ENCODE measurements around the gene FAM163B. TPM values are rescaled to one million over a fixed set of nuclear protein-coding genes. Genes with fewer than 3 reads are reported as not detected.

Gene FAM163B
- total and polyA plus RNA-seq, 2 experiments from 2014 or later, result 0.35 to 1.0 TPM

- no peak for TF ChIP-seq EZH2phosphoT487 (IDR thresholded peaks at IDR 0.05; ENCODE audit: low read depth, severe bottlenecking, unreplicated experiment)
- no peak for TF ChIP-seq CTCF (IDR thresholded peaks at IDR 0.05; ENCODE audit: poor library complexity)
- TF ChIP-seq EZH2 (IDR thresholded peaks at IDR 0.05; ENCODE audit: borderline replicate concordance), result no peak
- Histone ChIP-seq H3K27me3 (no peaks in the 10 kb centered on the region), H3K4me3 (no peak overlapping the region), H3K36me3 (replicated peaks; ENCODE audit: insufficient read depth, low read depth) (no peaks in the 10 kb centered on the region), H3K9me3 (ENCODE audit: low read depth) (no peaks in the 10 kb centered on the region), H3K9me2 (replicated peaks; ENCODE audit: insufficient read depth) (no peaks in the 10 kb centered on the region), H4K20me1 (ENCODE audit: insufficient read depth, poor library complexity, severe bottlenecking) (no peaks in the 10 kb centered on the region), H3K4me2 (no peak overlapping the region), H2AFZ (no peak overlapping the region), H3K79me2 (no peaks in the 10 kb centered on the region), H3K27ac (no peak overlapping the region), H3K4me1 (ENCODE audit: insufficient read depth) (no peaks in the 10 kb centered on the region)
- 65% methylated on average over 5 of the region's 6 CpGs for WGBS (ENCODE audit: low lambda C conversion rate, missing lambda C conversion rate)
- no peak for DNase-seq (ENCODE audit: low spot score)
Observed at GRCh38 chr9:133635098-133635497, 25.9 kb upstream of the FAM163B start.

- Histone ChIP-seq H3K4me2 (no peak overlapping the region), H3K79me2 (no peaks in the 10 kb centered on the region), H3K9me2 (replicated peaks; ENCODE audit: insufficient read depth) (no peaks in the 10 kb centered on the region), H3K27me3 (no peaks in the 10 kb centered on the region), H3K36me3 (replicated peaks; ENCODE audit: insufficient read depth, low read depth) (no peaks in the 10 kb centered on the region), H4K20me1 (ENCODE audit: insufficient read depth, poor library complexity, severe bottlenecking) (no peaks in the 10 kb centered on the region), H2AFZ (no peak overlapping the region), H3K27ac (no peak overlapping the region), H3K4me1 (ENCODE audit: insufficient read depth) (no peaks in the 10 kb centered on the region), H3K4me3 (no peak overlapping the region), H3K9me3 (ENCODE audit: low read depth) (no peaks in the 10 kb centered on the region)
- no peak for DNase-seq (ENCODE audit: low spot score)
- 59% methylated on average over 23 of the region's 24 CpGs for WGBS (ENCODE audit: low lambda C conversion rate, missing lambda C conversion rate)
- TF ChIP-seq EZH2 (IDR thresholded peaks at IDR 0.05; ENCODE audit: borderline replicate concordance) (no peak), CTCF (IDR thresholded peaks at IDR 0.05; ENCODE audit: poor library complexity) (no peak), EZH2phosphoT487 (IDR thresholded peaks at IDR 0.05; ENCODE audit: low read depth, severe bottlenecking, unreplicated experiment) (no peak)
Observed at GRCh38 chr9:133634081-133634691, 25.0 kb upstream of the FAM163B start.

GRCh38 chr9:133633681-133634080 is 24.5 kb upstream of the FAM163B start:
- WGBS (ENCODE audit: low lambda C conversion rate, missing lambda C conversion rate), result 69% methylated on average over 8 of the region's 8 CpGs
- no peaks in the 10 kb centered on the region for H3K9me2 ChIP-seq (replicated peaks; ENCODE audit: insufficient read depth)
- no peak for DNase-seq (ENCODE audit: low spot score)
- no peaks in the 10 kb centered on the region for H3K36me3 ChIP-seq (replicated peaks; ENCODE audit: insufficient read depth, low read depth)
- H3K4me1 ChIP-seq (ENCODE audit: insufficient read depth), result no peaks in the 10 kb centered on the region
- H3K9me3 ChIP-seq (ENCODE audit: low read depth), result no peaks in the 10 kb centered on the region
- no peak overlapping the region for H2AFZ ChIP-seq
- TF ChIP-seq EZH2 (IDR thresholded peaks at IDR 0.05; ENCODE audit: borderline replicate concordance), result no peak
- no peak for TF ChIP-seq EZH2phosphoT487 (IDR thresholded peaks at IDR 0.05; ENCODE audit: low read depth, severe bottlenecking, unreplicated experiment)
- no peak for TF ChIP-seq CTCF (IDR thresholded peaks at IDR 0.05; ENCODE audit: poor library complexity)
- no peaks in the 10 kb centered on the region for H4K20me1 ChIP-seq (ENCODE audit: insufficient read depth, poor library complexity, severe bottlenecking)
- H3K4me3 ChIP-seq, result no peak overlapping the region
- no peak overlapping the region for H3K4me2 ChIP-seq
- no peaks in the 10 kb centered on the region for H3K79me2 ChIP-seq
- H3K27ac ChIP-seq, result no peak overlapping the region
- no peaks in the 10 kb centered on the region for H3K27me3 ChIP-seq

All from hepatocyte (in vitro differentiated cells).